ENCODE measurements around the gene CCNG1.

DNA sequence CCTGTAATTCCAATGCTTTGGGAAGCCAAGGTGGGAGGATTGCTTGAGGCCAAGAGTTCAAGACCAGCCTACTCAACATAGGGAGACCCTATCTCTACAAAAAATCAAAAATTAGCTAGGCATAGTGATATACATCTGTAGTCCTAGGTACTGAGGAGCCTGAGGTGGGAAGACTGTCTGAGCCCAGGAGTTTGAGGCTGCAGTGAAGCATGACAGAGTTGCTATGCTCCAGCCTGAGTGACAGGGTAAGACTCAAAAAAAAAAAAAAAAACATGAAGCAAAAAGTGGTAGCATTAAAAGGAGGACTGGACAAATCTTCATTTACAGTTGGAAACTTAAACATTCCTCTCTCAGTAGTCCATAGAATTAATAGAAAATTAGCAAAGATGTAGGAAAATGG, 9.8 kb downstream of the CCNG1 start:
- TF ChIP-seq, protein P1, sequence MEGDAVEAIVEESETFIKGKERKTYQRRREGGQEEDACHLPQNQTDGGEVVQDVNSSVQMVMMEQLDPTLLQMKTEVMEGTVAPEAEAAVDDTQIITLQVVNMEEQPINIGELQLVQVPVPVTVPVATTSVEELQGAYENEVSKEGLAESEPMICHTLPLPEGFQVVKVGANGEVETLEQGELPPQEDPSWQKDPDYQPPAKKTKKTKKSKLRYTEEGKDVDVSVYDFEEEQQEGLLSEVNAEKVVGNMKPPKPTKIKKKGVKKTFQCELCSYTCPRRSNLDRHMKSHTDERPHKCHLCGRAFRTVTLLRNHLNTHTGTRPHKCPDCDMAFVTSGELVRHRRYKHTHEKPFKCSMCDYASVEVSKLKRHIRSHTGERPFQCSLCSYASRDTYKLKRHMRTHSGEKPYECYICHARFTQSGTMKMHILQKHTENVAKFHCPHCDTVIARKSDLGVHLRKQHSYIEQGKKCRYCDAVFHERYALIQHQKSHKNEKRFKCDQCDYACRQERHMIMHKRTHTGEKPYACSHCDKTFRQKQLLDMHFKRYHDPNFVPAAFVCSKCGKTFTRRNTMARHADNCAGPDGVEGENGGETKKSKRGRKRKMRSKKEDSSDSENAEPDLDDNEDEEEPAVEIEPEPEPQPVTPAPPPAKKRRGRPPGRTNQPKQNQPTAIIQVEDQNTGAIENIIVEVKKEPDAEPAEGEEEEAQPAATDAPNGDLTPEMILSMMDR (IDR thresholded peaks at IDR 0.05) = no peak
- TF ChIP-seq POLR2A (IDR thresholded peaks at IDR 0.05) = no peak
